SK-N-SH treated with all-trans-retinoic acid at 6 μM for 48 hours (cell line): ENCODE results near the gene EDEM2.

Source experiments
- ATAC-seq: fragments of 200-7000 bp; cut with Tn5 transposase; 3 replicates; pipeline ENCODE4 v1.9.1; 2020; ENCODE audit warnings: mild to moderate bottlenecking, moderate library complexity
- ARNTL ChIP-seq: fragments of 450-650 bp; formaldehyde crosslinking; IDR thresholded peaks from 2 replicates; pipeline ENCODE4 v1.5.0; 2020; ENCODE audit warnings: low read depth, mild to moderate bottlenecking, moderate library complexity, borderline replicate concordance
- BACH2 ChIP-seq: fragments of 250-450 bp; sonication (Bioruptor Pico); IDR thresholded peaks from 2 replicates; pipeline ENCODE4 v1.9.0; 2021; ENCODE audit warnings: mild to moderate bottlenecking, borderline replicate concordance
- CSRNP3 ChIP-seq: fragments of 250-450 bp; sonication (Bioruptor Pico); IDR thresholded peaks from 2 replicates; pipeline ENCODE4 v1.5.1; 2021; ENCODE audit warnings: mild to moderate bottlenecking, moderate library complexity
- ESRRG ChIP-seq: fragments of 250-450 bp; sonication (Bioruptor Pico); IDR thresholded peaks from 2 replicates; pipeline ENCODE4 v1.6.1; 2021; ENCODE audit warnings: mild to moderate bottlenecking
- ISL1 ChIP-seq: fragments of 250-450 bp; sonication (Bioruptor Pico); IDR thresholded peaks from 2 replicates; pipeline ENCODE4 v2.1.2; 2022; ENCODE audit warnings: mild to moderate bottlenecking, moderate library complexity
- OSR1 ChIP-seq: fragments of 250-450 bp; sonication (Bioruptor Pico); IDR thresholded peaks from 2 replicates; pipeline ENCODE4 v1.8.0; 2022; ENCODE audit warnings: moderate library complexity, mild to moderate bottlenecking, inconsistent platforms
- PATZ1 ChIP-seq: fragments of 250-450 bp; sonication (Bioruptor Pico); IDR thresholded peaks from 2 replicates; pipeline ENCODE4 v1.8.0; 2020; ENCODE audit warnings: mild to moderate bottlenecking, moderate library complexity, borderline replicate concordance
- POU6F1 ChIP-seq: fragments of 250-450 bp; sonication (Bioruptor Pico); IDR thresholded peaks from 2 replicates; pipeline ENCODE4 v1.8.0; 2021; ENCODE audit warnings: low read depth, mild to moderate bottlenecking, moderate library complexity, borderline replicate concordance
- PPARA ChIP-seq: fragments of 250-450 bp; sonication (Bioruptor Pico); IDR thresholded peaks from 2 replicates; pipeline ENCODE4 v1.5.0; 2020; ENCODE audit warnings: mild to moderate bottlenecking, borderline replicate concordance
- RARB ChIP-seq: fragments of 250-450 bp; sonication (Bioruptor Pico); IDR thresholded peaks from 2 replicates; pipeline ENCODE4 v1.8.0; 2021; ENCODE audit warnings: mild to moderate bottlenecking, moderate library complexity
- TCF4 ChIP-seq: fragments of 250-450 bp; sonication (Bioruptor Pico); IDR thresholded peaks from 2 replicates; pipeline ENCODE4 v1.8.0; 2021; ENCODE audit warnings: mild to moderate bottlenecking, moderate library complexity, borderline replicate concordance
- TOX ChIP-seq: fragments of 250-450 bp; sonication (Bioruptor Pico); IDR thresholded peaks from 2 replicates; pipeline ENCODE4 v1.8.0; 2021; ENCODE audit warnings: mild to moderate bottlenecking, moderate library complexity, borderline replicate concordance
- TSHZ2 ChIP-seq: fragments of 250-450 bp; sonication (Bioruptor Pico); IDR thresholded peaks from 2 replicates; pipeline ENCODE4 v1.5.0; 2020; ENCODE audit warnings: mild to moderate bottlenecking, moderate library complexity
- ZC3H10 ChIP-seq: fragments of 250-450 bp; sonication (Bioruptor Pico); IDR thresholded peaks from 2 replicates; pipeline ENCODE4 v1.5.1; 2021; ENCODE audit warnings: mild to moderate bottlenecking, moderate library complexity
- ZFP3 ChIP-seq: fragments of 250-450 bp; sonication (Bioruptor Pico); IDR thresholded peaks from 2 replicates; pipeline ENCODE4 v1.5.0; 2020; ENCODE audit warnings: mild to moderate bottlenecking, moderate library complexity
- ZFP30 ChIP-seq: fragments of 450-650 bp; formaldehyde crosslinking; IDR thresholded peaks from 2 replicates; pipeline ENCODE4 v1.5.0; 2022; ENCODE audit warnings: mild to moderate bottlenecking, moderate library complexity
- ZNF565 ChIP-seq: fragments of 450-650 bp; formaldehyde crosslinking; conservative IDR thresholded peaks from 2 replicates; pipeline ENCODE4 v1.5.0; 2020; ENCODE audit warnings: low read depth, mild to moderate bottlenecking, moderate library complexity
- ZNF70 ChIP-seq: fragments of 450-650 bp; formaldehyde crosslinking; IDR thresholded peaks from 2 replicates; pipeline ENCODE4 v1.5.0; 2020; ENCODE audit warnings: mild to moderate bottlenecking, moderate library complexity

EDEM2 gene

GRCh38 chr20:35174458-35175216, 27.5 kb upstream of the EDEM2 start:
- no peak for TF ChIP-seq ZFP30 (CRISPR knock-in tag)
- no peak for ATAC-seq

- no peak for ATAC-seq
- no peak for TF ChIP-seq BACH2 (CRISPR knock-in tag)
- no peak for TF ChIP-seq TCF4 (CRISPR knock-in tag)
- no peak for TF ChIP-seq RARB (CRISPR knock-in tag)
- no peak for TF ChIP-seq PPARA
- TF ChIP-seq ZNF565 (CRISPR knock-in tag) = no peak
- no peak for TF ChIP-seq ZFP30 (CRISPR knock-in tag)
- TF ChIP-seq ZNF70 (CRISPR knock-in tag) = no peak
- TF ChIP-seq ZC3H10 (CRISPR knock-in tag) = no peak
- TF ChIP-seq TSHZ2 = no peak
- no peak for TF ChIP-seq TOX
- no peak for TF ChIP-seq ISL1
- no peak for TF ChIP-seq ESRRG (CRISPR knock-in tag)
- no peak for TF ChIP-seq ARNTL
- TF ChIP-seq OSR1 (CRISPR knock-in tag) = no peak
- no peak for TF ChIP-seq ZFP3 (CRISPR knock-in tag)
- TF ChIP-seq POU6F1 = no peak
- no peak for TF ChIP-seq PATZ1
Observed at GRCh38 chr20:35173576-35174192, 26.5 kb upstream of the EDEM2 start.

GRCh38 chr20:35172434-35172806, 25.3 kb upstream of the EDEM2 start:
- TF ChIP-seq PATZ1 (no peak), ESRRG (CRISPR knock-in tag) (no peak), BACH2 (CRISPR knock-in tag) (no peak), ARNTL (no peak), ZC3H10 (CRISPR knock-in tag) (no peak), TCF4 (CRISPR knock-in tag) (no peak)
- TF ChIP-seq, all 23 proteins: peak for 0
- no peak for ATAC-seq

GRCh38 chr20:35171753-35172433, 24.8 kb upstream of the EDEM2 start, which contains the start of gene PROCR:
Gene PROCR, plus strand, starts transcription at chr20:35172072. Its CDS starts 83 bp downstream, at chr20:35172155.
- ATAC-seq = peak; percentile 91
- TF ChIP-seq ZC3H10 (CRISPR knock-in tag) (no peak), CSRNP3 (CRISPR knock-in tag) (no peak)
